ENCODE measurements around the gene PRAMEF26.
"Not testable (repeated sequence)": the region's sequence is repeated elsewhere in the genome, so short reads cannot be mapped to it uniquely, and the experiment has no call there.

The PRAMEF26 gene

DNA sequence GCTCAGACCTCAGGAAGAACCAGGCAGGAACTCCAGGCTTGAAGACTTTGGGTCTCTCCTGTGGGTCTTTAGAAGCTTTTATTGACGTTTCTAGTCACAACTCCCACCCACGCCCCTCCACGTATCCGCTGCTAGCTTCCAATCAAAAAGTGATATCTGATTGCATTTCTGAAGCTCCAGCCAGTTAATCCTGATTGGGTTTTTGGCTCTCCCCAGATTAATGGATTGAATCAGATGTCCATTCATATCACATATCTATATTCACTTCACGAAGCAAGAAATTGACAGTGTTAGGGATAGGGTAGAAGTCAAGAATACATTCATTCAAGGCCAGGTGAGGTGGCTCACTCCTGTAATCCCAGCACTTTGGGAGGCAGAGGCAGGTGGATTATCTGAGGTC lies at the start of gene PRAMEF26:
PRAMEF26 (minus strand) TSS at position 101 of the 400 bp plus-strand sequence. CDS start 2,914 bp downstream, outside the sequence.
- FAIRE-seq = not testable (repeated sequence)

DNA sequence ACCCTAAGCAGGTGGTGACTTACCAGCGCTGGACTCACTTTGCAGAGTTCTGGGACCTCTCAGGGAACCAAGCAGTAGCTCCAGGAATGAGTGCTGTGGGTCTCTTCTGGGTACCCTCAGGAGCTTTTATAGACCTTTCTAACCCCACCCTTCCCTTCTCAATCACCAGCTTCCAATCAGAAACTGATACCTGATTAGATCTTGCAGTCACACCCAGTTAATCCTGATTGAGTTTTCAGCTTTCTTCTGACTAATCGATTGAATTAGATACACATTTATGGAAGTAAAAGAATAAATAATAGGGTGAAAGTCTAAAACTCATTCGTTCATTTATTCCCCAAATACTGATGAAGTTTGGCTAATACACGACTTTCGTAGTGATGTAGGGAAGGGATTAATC lies 45.5 kb upstream of the PRAMEF26 start, which contains the start of gene PRAMEF13:
PRAMEF13 (minus strand) TSS at position 101 of the 400 bp plus-strand sequence. CDS start 1,820 bp downstream, outside the sequence.
- FAIRE-seq = not testable (repeated sequence)

DNA sequence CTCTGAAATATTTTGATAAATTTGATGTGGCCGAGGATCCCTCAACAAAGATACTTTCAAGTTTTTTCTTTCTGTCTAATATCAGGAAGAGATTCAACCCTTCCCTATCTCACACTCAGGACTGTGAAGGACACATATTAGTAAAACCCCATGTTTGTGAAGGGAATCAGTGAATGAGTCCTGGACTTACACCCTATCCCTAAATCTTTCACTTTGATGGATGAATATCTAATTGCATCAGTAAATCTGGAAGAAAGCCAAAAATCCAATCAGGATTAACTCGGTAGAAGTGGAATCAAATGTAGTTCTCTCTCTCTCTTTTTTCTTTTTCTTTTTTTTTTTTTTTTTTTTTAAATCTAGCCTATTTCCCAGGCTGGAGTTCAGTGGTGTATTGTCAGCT lies 15.7 kb upstream of the PRAMEF26 start, which contains the start of gene PRAMEF9:
PRAMEF9 (plus strand) TSS at position 301 of the 400 bp plus-strand sequence. CDS start 3,433 bp downstream, outside the sequence.
- not testable (repeated sequence) for FAIRE-seq

DNA sequence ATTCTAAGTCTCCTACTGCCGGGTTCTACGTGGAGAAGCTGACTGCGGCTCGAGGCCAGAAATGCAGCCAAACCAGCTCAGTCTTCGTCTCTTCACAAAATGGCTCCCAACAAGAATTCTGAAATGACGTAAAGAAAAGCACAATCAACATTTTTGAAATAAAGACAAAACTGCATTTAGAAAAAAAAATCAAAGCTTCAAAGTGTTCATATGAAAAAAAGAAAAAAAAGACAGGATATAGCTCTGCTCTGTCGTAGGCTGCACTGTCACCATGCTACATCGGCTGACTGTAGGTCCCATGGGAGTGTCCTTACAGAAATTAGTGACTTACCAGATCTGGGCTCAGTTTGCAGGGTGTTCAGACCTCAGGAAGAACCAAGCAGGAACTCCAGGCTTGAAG lies 9.7 kb upstream of the PRAMEF26 start, which contains the start of gene HNRNPCL4:
HNRNPCL4 (minus strand) TSS at position 101 of the 400 bp plus-strand sequence. CDS start 164 bp downstream, outside the sequence.
- FAIRE-seq = not testable (repeated sequence)

DNA sequence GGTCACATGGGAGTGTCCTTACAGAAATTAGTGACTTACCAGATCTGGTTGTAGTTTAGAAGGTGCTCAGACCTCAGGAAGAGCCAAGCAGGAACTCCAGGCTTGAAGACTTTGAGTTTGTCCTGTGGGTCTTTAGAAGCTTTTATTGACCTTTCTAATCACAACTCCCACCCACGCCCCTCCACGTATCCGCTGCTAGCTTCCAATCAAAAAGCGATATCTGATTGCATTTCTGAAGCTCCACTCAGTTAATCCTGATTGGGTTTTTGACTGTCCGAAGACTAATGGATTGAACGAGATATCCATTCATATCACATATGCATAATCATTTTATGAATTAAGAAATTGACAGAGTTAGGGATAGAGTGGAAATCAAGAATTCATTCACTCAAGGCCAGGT lies 39.1 kb downstream of the PRAMEF26 start, which contains the start of gene HNRNPCL2:
HNRNPCL2 (minus strand) TSS at position 101 of the 400 bp plus-strand sequence. CDS start 454 bp downstream, outside the sequence.
- FAIRE-seq = not testable (repeated sequence)

All from endometrium (tissue), 2 donors.